GM19035 (cell line): ENCODE measurements around the gene ID2.
A peak's percentile ranks its signal among the peaks of the same experiment; 100 is the strongest.

ENCODE experiments used
- ATAC-seq: cut with Tn5 transposase; IDR thresholded peaks from one replicate; pipeline ENCODE4 v1.9.1; 2021; ENCODE audit not compliant: unreplicated experiment

The ID2 gene

GRCh38 chr2:8682719-8683667 lies 1.1 kb downstream of the ID2 start:
- no peak for ATAC-seq

GRCh38 chr2:8684540-8684877 lies 2.7 kb downstream of the ID2 start:
- no peak for ATAC-seq

DNA sequence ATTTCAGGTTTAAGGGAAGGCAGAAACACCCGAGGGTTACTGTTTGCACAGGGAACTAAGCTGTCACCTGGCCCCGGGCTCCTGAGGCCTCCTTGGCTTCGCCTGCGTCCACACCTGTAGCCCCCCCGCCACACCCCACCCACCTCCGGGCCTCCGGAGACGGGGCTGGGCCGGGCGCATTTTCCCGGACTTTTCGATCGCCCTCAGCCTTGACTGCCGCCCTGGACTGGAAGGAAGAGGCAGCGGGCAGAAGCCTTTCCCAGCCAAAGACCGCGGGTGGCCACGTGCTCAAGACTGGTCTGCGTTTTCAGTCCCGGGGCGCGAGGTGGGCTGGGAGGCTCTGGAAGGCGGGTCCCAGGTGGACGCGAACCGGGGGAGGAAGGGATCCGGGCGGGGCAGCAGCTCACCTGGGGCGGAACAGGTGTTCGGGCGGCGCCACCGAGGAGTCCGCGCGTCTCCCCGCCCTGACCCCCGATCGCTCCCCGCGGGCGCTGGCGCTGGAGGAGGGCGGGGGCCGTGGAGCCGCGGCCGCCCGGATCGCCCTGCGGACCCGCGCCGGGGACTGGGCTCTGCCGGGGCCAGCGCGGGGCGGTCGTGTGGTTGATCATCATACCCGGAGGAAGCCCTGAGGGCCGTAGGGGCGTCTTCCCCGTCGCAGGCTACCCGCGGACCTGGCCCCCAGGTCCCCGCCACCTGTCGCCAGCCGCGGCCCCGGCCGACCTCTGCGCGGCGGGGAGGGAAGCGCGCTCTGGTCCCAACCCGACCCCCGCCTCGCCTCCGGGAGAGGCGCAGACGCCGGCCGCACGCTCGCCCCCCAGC lies 3.2 kb downstream of the ID2 start:
- peak; percentile 3 for ATAC-seq

- ATAC-seq, result peak; percentile 26
These were observed 4.0 kb downstream of the ID2 start for GRCh38 chr2:8685697-8686358.

- ATAC-seq, result no peak
These were observed 10.1 kb downstream of the ID2 start for GRCh38 chr2:8691859-8692437.

DNA sequence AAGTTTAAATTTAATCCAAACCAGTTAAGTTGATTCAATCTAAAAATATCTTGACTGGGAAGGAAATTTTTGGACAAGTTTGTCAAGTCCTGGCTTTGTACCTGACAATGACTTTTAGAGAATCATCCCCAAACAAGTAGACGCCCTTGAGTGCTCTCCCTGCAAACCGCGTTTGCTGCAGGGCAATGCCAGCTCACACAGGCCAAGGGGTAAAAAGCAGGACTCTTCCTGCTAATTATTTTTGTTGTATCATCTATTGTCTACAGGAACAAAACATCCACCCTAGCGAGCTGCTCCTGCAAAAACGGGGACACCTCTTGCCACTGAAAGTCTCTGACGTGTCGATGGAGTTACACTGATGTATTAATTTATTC lies 10.9 kb downstream of the ID2 start:
- no peak for ATAC-seq

DNA sequence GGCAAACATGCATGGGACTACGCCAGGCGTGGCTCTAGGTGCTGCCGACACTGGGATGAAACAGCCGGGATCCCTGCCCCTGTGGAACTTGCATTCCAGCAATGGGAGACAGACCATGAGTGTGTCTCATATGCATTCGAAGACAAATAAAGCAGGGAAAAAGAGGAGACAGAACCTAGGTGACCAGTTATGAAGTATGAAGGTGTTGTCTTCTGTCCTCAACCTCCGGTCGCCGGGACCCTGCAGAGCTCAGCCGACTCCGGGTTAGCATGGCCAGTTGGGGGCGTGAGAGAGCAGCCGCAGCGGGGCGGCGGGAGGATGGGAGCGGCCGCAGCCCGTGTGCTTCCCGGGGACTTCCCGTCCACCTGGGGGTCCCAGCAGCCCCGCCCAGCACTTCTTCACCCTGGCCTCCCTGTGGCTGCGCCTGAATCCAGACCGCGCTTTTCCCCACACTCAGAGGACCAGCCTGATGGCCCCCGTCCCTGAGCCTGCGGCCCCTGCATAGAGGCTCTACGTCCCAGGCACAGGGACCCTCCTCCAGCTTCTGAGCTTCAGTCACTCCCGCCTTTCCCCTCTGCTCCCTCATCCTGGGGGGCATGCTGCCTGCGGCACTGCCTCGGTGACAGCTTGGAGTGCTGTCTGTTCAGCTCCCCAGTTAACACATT lies 11.4 kb downstream of the ID2 start:
- no peak for ATAC-seq

GRCh38 chr2:8694737-8695136 lies 12.9 kb downstream of the ID2 start:
- ATAC-seq, result no peak

DNA sequence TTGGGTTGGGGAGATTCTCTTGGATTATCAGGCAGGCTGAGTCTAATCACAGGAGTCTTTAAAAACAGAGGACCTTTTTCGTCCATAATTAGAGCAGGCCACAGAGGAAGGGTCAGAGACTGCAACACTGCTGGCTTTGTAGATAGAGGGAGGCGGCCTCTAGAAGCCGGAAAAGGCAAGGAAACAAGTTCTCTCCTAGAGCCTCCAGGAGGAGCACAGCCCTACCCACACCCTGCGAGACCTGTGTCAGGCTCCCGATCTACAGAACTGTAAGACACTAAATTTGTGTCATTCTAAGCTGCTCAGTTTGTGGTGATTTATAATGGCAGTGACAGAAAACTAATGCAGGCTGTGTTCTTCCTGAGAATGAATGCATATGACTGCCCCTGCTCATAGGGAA lies 15.3 kb downstream of the ID2 start:
- no peak for ATAC-seq

DNA sequence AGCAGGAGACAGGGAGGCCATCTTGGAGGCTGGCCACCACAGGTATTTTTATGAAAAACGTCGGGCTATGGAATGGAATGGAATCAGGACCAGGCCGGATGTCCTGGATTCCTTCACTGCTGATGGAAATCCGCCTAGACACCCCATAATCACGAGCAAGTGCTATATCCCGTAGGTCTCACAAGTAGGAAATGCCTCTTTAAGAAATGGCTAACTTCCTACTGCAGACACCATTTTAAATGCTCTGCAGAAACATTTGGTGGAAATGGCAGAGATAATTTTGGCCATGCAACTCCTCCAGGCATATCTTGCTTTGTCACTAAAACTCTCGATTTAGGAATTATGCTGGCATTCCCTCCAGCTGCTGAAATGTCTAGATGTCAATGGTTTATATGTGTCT lies 18.0 kb downstream of the ID2 start:
- ATAC-seq, result no peak

- ATAC-seq, result no peak
These were observed 20.0 kb downstream of the ID2 start for GRCh38 chr2:8701681-8702379.

DNA sequence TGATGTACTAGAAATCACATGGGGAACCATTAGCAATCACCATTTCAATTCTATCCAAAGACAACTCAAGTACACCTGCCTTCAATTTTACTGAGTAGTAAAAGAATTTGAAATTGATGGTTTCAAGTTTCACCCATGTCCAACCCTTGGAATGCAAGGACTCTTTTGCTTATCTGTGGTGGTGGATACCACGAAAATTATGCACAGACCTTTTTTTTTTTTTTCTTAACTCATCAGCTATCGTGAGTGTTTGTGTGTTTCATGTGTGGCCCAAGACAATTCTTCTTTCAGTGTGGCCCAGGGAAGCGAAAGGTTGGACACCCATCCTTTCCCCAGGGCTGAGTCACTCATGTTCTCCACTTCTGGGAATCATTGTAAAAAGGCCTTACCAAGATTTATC lies 23.1 kb downstream of the ID2 start:
- ATAC-seq, result no peak

- ATAC-seq, result no peak
These were observed 27.8 kb downstream of the ID2 start for GRCh38 chr2:8709611-8710010.

DNA sequence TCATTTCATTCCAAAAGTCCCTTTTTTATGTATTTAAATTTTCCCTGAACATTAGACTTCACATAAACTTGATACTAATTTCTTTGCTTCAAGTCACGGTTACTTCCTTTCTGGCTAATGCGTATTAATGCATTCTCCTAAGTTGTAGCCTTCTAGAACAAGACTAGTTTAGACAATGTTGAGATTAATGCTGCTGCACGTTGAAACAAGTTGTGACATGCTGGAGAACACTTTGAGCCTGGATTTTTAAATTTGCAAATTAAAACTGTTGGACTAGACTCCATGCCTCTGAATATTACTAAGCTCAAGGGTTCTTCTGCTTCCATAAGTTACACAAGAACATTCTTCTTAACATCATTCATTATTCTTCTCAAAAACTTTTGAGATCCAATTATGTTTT lies 29.1 kb downstream of the ID2 start:
- no peak for ATAC-seq

DNA sequence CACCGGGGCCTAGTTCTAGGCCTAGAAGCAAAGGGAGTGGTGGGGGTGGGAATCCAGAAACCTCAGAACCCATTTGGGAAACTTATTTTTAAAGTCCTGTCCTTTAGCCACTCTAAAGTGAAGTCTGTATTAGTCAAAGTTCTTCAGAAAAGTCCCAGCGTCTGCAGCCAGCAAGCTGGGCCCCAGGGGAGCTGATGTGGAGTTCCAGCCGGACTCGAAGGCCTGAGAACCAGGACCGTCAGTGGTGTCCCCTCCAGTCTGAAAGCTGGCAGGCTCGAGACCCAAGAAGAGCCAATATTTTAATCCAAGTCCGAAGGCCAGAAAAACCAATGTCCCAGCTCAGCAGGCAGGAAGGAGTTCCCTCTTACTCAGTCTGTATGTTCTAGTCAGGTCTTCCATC lies 32.4 kb downstream of the ID2 start:
- ATAC-seq, result no peak

- ATAC-seq, result no peak
These were observed 33.1 kb downstream of the ID2 start for GRCh38 chr2:8714971-8715370.

DNA sequence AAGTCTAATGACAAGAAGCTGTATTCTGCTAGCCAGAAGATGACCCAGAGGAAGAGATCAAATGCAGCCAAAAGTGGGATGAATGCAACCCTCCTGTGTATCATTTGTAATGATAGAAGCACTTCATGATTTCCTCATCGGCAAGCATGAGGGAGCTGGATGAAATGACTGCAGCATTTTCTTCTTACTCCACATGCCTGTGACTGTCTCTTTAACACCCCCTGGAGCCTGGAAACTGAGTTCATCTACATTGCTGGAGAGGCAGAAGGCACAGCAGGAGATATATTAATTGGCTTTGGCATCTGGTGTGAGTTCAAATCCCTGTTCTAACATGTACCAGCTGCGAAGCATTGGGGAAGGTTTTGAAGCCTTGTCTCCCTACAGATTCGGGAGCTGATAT lies 37.7 kb downstream of the ID2 start:
- ATAC-seq, result no peak

DNA sequence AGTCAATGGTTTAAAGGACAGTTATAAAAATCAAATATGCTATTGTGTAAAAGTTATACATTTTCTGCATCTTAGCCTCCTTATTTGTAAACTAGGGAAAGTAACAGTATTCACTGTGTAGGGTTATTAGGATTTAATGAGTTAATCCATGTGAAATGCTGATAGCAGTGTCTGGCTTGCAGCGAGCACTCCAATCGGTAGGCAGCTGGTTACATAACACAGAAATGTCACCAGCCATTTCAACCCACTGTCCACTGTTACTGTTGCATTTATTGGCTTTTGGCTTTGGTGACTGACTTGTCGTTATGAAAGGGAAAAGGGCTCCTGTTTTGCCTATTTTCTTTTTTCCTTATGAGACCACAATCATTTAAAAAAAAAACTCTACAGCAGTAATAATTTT lies 38.9 kb downstream of the ID2 start:
- ATAC-seq, result no peak

GRCh38 chr2:8721410-8721809 lies 39.6 kb downstream of the ID2 start:
- no peak for ATAC-seq

DNA sequence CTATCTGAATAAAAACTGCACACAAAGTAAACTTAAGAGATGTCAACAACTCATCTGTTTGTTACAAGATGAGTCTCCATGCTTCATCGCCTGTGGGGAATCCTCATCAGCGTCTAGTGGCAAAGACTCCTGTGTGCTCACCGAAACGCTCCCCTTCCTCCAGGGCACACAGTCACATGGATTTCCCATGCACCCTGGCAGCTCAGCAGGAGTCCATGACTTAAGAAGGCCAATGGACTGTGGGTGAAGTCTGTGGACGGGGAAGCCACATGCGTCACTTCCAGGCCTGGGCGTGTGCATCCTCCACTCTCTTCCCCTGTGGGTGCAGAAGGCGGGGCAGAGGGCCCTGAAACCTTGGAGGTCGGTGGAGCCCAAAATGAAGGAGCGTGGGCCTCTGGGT lies 41.1 kb downstream of the ID2 start:
- ATAC-seq, result no peak
